ENCODE measurements around the gene AKAIN1.

AKAIN1 gene

DNA sequence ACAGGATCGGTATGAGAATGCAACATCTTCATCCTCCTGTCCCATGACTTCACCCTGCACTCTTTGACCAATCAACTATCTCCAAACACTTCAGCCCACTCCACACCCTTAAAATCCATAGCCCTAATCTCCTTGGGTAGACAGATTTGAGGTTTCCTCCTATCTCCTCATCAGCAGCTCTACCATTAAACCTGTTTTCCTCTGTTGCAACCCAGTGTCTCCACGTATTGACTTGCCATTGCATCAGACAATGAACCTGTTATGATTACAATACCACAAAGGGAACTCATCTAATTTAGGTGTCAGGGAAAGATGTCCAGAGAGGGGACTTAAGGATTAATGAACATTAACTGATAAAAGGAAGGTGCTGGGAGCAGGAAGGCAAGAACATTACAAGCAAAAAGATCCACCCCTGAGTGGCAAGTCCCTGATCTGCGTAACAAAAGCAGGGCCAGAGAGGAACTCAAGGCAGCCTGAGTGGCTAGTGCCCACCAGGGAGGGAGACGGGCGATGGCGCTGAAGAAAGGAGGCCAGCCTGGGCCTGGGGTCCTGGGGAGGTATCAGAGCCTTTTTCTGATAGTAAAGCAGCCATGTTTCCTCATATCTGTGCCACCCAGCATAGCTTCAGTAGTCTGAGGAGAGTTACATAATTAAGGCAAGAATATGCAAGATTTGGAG, 44.6 kb downstream of the AKAIN1 start:
- TF ChIP-seq, protein P1, sequence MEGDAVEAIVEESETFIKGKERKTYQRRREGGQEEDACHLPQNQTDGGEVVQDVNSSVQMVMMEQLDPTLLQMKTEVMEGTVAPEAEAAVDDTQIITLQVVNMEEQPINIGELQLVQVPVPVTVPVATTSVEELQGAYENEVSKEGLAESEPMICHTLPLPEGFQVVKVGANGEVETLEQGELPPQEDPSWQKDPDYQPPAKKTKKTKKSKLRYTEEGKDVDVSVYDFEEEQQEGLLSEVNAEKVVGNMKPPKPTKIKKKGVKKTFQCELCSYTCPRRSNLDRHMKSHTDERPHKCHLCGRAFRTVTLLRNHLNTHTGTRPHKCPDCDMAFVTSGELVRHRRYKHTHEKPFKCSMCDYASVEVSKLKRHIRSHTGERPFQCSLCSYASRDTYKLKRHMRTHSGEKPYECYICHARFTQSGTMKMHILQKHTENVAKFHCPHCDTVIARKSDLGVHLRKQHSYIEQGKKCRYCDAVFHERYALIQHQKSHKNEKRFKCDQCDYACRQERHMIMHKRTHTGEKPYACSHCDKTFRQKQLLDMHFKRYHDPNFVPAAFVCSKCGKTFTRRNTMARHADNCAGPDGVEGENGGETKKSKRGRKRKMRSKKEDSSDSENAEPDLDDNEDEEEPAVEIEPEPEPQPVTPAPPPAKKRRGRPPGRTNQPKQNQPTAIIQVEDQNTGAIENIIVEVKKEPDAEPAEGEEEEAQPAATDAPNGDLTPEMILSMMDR (IDR thresholded peaks at IDR 0.05; ENCODE audit: low read depth, low read length) = no peak

DNA sequence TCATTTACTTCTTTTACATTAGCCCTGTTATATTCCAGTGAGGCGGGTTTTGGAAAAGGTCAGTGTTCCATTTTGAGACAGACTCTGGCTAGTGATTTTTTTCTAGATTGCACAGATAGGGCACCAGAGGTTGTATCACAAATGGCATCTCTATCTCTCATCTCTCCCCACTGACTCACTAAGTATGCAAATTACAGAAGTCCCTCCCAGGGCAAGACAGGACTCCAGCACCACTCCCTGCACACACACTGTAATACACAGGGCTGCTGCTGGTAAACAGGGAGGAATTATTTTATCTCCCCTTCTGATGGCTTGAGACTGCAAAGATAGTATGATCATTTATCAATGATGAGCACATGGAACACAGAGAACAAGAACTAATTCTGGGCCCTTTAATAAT, 46.2 kb downstream of the AKAIN1 start:
- no peak overlapping the region for H3K4me3 ChIP-seq (ENCODE audit: low read depth, low read length)
- TF ChIP-seq, protein P1 (IDR thresholded peaks at IDR 0.05; ENCODE audit: low read depth, low read length) = no peak

More for the DNA sequence above, 44.6 kb downstream of the AKAIN1 start:
- no peak overlapping the region for H3K4me3 ChIP-seq (ENCODE audit: low read depth, low read length)

DNA sequence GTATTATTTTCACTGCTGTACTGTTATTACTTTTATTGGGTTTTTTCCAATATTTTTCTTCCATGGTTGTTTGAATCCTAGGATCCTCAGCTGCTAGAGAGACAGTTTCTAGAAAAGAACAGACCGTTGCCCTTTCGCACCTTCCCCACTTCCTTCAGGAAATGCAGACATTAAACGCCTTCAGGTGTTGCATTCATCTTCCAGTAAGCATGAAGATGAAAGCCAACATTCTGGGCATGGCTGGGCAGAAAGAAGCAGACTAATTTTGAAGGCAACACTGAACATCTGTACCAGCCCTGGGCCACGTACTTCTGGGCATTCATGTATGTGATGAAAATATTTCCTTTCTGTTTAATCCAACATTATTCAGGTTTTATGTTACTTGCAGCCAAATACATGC, 51.0 kb downstream of the AKAIN1 start:
- TF ChIP-seq, protein P1 (IDR thresholded peaks at IDR 0.05; ENCODE audit: low read depth, low read length) = no peak
- no peak overlapping the region for H3K4me3 ChIP-seq (ENCODE audit: low read depth, low read length)

DNA sequence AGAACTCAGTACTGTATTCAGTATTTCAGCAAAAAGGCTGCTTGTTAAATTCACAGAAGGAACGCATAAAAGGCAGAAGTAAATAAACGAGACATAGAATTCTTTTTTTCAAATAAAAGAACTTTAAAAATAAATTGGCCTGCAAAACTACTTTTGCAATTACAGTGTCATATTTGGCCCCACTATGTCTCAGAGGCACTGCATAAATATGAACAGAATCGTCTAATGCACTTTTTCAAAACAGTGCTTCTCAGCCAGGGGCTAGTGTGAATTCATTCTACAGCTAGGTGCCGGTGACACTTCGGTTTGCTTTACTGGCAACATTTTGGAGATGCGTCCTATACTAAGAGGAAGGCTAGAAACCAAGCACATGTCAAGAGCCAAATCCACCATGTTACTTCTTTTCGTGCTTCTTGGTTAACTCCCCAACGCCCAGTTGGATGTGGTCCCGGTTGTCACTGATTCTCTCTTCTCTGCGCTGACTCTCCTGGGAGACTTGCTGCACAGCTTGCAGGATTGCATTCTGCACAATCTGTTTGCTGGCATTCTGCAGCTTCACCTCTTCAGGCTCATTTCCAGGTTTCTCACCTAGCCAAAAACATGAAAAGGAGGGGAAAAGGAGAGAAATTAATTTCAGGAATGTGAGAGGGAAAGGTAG, 51.8 kb downstream of the AKAIN1 start:
- no peak overlapping the region for H3K4me3 ChIP-seq (ENCODE audit: low read depth, low read length)
- TF ChIP-seq, protein P1 (IDR thresholded peaks at IDR 0.05; ENCODE audit: low read depth, low read length) = no peak

DNA sequence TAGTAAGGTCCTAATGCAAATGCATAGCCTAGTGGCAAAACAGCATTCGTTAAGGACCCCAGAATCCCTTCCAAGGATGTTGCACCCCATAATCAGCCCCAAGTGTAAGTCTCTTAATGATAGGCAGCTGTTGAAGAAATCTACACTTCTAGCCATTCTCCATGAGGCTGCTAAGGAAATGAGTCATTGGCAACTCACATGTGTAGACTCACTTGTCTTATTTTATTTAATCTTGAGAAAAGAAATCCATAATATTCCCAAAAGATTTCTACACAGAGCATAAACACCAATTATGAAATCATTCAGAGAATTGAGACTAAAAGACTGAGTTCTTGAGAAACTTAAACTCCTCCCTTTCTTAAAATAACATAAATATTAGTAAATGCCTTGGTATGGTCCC, 52.4 kb downstream of the AKAIN1 start:
- H3K4me3 ChIP-seq (ENCODE audit: low read depth, low read length) = no peak overlapping the region
- TF ChIP-seq, protein P1 (IDR thresholded peaks at IDR 0.05; ENCODE audit: low read depth, low read length) = no peak

DNA sequence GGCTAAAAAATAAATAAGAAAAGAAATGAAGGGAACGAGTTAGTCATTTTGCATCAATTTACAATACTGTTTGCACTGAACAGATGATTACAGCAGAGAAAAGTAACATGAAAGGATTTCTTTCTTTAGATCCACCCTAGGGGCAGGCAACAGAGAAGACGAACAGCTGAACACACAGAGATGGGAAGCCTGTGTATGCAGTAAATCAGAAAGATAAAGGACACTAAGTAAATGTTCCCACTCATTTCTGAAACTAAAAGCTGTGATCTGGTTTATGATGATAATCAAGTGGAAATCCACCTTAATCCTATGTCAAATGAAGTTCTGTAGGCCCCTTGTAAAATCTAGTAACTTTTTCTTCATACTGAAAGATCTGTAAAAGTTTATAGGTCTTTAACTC, 54.2 kb downstream of the AKAIN1 start:
- TF ChIP-seq, protein P1 (IDR thresholded peaks at IDR 0.05; ENCODE audit: low read depth, low read length) = no peak
- H3K4me3 ChIP-seq (ENCODE audit: low read depth, low read length) = no peak overlapping the region

DNA sequence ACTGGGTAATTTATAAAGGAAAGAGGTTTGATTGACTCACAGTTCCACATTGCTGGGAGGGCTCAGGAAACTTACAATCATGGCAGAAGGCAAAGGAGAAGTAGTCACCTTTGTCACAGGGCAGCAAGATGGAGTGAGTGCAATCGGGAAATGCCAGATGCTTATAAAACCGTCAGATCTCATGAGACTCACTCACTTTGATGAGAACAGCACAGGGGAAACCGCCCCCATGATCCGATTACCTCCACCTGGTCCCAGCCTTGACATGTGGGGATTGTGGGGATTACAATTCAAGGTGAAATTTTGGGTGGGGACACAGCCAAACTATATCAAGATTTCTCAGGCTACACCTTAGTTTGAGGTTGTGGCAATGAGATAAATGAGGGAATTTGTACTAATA, 54.9 kb downstream of the AKAIN1 start:
- TF ChIP-seq, protein P1 (IDR thresholded peaks at IDR 0.05; ENCODE audit: low read depth, low read length) = no peak
- H3K4me3 ChIP-seq (ENCODE audit: low read depth, low read length) = no peak overlapping the region
